B cell (primary cell): Measurements from ENCODE around the gene MREG. TPM values are rescaled to one million over a fixed set of nuclear protein-coding genes. Genes with fewer than 3 reads are reported as not detected.
"Not testable (repeated sequence)": the region's sequence is repeated elsewhere in the genome, so short reads cannot be mapped to it uniquely, and the experiment has no call there.

Source experiments
- ATAC-seq: fragments of 200-7000 bp; cut with Tn5 transposase; one replicate; pipeline ENCODE4 v1.10.0; 2021; ENCODE audit warnings: low read depth, mild to moderate bottlenecking, moderate number of reproducible peaks, moderate library complexity
- CTCF ChIA-PET: fragments of 350-600 bp; sonication (Branson Sonifier 250); formaldehyde crosslinking; loops from one replicate; lab custom pipeline; 2021; ENCODE audit warnings: antibody characterized with exemption, inconsistent platforms; lab: Charles Lee
- POLR2A ChIA-PET: fragments of 350-600 bp; sonication (Branson Sonifier 250); formaldehyde crosslinking; loops from one replicate; lab custom pipeline; 2021; ENCODE audit warnings: antibody characterized with exemption; lab: Charles Lee
- DNase-seq: peaks from one replicate; pipeline ENCODE4 v3.0.0; 2013
- H2AFZ ChIP-seq: 2 replicates; pipeline ENCODE4 v1.6.1; 2012; ENCODE audit warnings: mild to moderate bottlenecking, low read depth, low read length; ENCODE audit not compliant: insufficient read depth, poor library complexity, severe bottlenecking
- H3K27ac ChIP-seq, 2 donors: 1 replicate in 1 of 2; 2 replicates in 1 of 2; pipeline ENCODE4 v1.5.1; 2012 to 2013; ENCODE audit warnings: low read length in 2 of 2, mild to moderate bottlenecking in 2 of 2, moderate library complexity in 1 of 2
- H3K27me3 ChIP-seq, 4 experiments: fragments of 200-600 bp in 1 of 4; sonication (generic) in 1 of 4; replicated peaks in 1 of 4; 1 replicate in 2 of 4; 2 replicates in 2 of 4; pipeline versions ENCODE4 v1.6.1 to v1.7.0; 2013 to 2016; ENCODE audit warnings: low read length in 3 of 4, mild to moderate bottlenecking in 2 of 4, mixed read lengths in 1 of 4, moderate library complexity in 1 of 4; ENCODE audit not compliant: insufficient read depth in 4 of 4, control insufficient read depth in 3 of 4; ENCODE audit errors: control extremely low read depth in 1 of 4
- H3K36me3 ChIP-seq, 2 experiments: replicated peaks in 1 of 2; 1 replicate in 1 of 2; 2 replicates in 1 of 2; pipeline versions ENCODE4 v1.6.1 to v1.7.1; 2013; ENCODE audit warnings: low read length in 1 of 2; ENCODE audit not compliant: insufficient read depth in 2 of 2, control insufficient read depth in 1 of 2; ENCODE audit errors: control extremely low read depth in 1 of 2, extremely low read depth in 1 of 2
- H3K4me1 ChIP-seq, 2 donors: fragments of 200-600 bp in 1 of 2; sonication (generic) in 1 of 2; 1 replicate in 1 of 2; 2 replicates in 1 of 2; pipeline versions ENCODE4 v1.5.1 to v1.6.1; 2013 to 2017; ENCODE audit warnings: low read length in 2 of 2; ENCODE audit not compliant: control insufficient read depth in 2 of 2, insufficient read depth in 2 of 2
- H3K4me2 ChIP-seq: replicated peaks from 2 replicates; pipeline ENCODE3; 2012; ENCODE audit warnings: mild to moderate bottlenecking, low read depth, low read length; ENCODE audit not compliant: poor library complexity, severe bottlenecking
- H3K4me3 ChIP-seq, 5 experiments: fragments of 200-600 bp in 1 of 5; sonication (generic) in 1 of 5; 1 replicate in 3 of 5; 2 replicates in 2 of 5; pipeline versions ENCODE4 v1.5.1 to v1.7.0; 2011 to 2016; ENCODE audit warnings: low read length in 4 of 5, mild to moderate bottlenecking in 4 of 5, low read depth in 2 of 5, control low read depth in 1 of 5, moderate library complexity in 1 of 5; ENCODE audit not compliant: insufficient read depth in 1 of 5; ENCODE audit errors: control extremely low read depth in 1 of 5, extremely low read depth in 1 of 5
- H3K79me2 ChIP-seq: fragments of 200-600 bp; sonication (generic); one replicate; pipeline ENCODE4 v1.6.0; 2016; ENCODE audit warnings: low read length; ENCODE audit not compliant: control insufficient read depth, insufficient read depth
- H3K9ac ChIP-seq: fragments of 200-600 bp; sonication (generic); 2 replicates; pipeline ENCODE4 v1.6.1; 2017; ENCODE audit warnings: mild to moderate bottlenecking, low read length, moderate library complexity
- H3K9me3 ChIP-seq, 3 donors: one replicate each; pipeline versions ENCODE4 v1.6.1 to v1.7.1; 2013; ENCODE audit warnings: low read length in 2 of 3; ENCODE audit not compliant: control insufficient read depth in 2 of 3, insufficient read depth in 1 of 3; ENCODE audit errors: control extremely low read depth in 1 of 3
- H4K20me1 ChIP-seq: 2 replicates; pipeline ENCODE4 v1.6.0; 2012; ENCODE audit warnings: mild to moderate bottlenecking, low read length; ENCODE audit not compliant: insufficient read depth, control insufficient read depth, poor library complexity, severe bottlenecking
- H3K27ac Mint-ChIP-seq: one replicate; pipeline ENCODE4 v1.8.0; 2021; ENCODE audit warnings: mixed read lengths
- H3K27me3 Mint-ChIP-seq: one replicate; pipeline ENCODE4 v1.8.0; 2021; ENCODE audit warnings: mixed read lengths
- H3K4me1 Mint-ChIP-seq: one replicate; pipeline ENCODE4 v1.8.0; 2021; ENCODE audit warnings: mixed read lengths
- H3K4me3 Mint-ChIP-seq: one replicate; pipeline ENCODE4 v1.8.0; 2021; ENCODE audit warnings: mixed read lengths
- H3K9me3 Mint-ChIP-seq: one replicate; pipeline ENCODE4 v1.8.0; 2022; ENCODE audit warnings: mixed read lengths; ENCODE audit not compliant: insufficient read depth
- CTCF ChIP-seq: fragments of 200-600 bp; IDR thresholded peaks from one replicate; pipeline ENCODE4 v1.8.0; 2022; ENCODE audit warnings: antibody characterized with exemption, mild to moderate bottlenecking
- EZH2 ChIP-seq: IDR thresholded peaks from 2 replicates; pipeline ENCODE4 v1.6.1; 2012; ENCODE audit warnings: borderline replicate concordance, low read depth, mild to moderate bottlenecking, moderate library complexity, low read length; ENCODE audit not compliant: insufficient read depth, poor library complexity, severe bottlenecking
- WGBS: methylation state at CpG from one replicate; pipeline ENCODE4 v1.1.5; 2013; ENCODE audit warnings: missing lambda C conversion rate; ENCODE audit not compliant: insufficient coverage; 5-methylcytosine and 5-hydroxymethylcytosine counted together
- intact Hi-C: fragments of 100-400 bp; cut with micrococcal nuclease; formaldehyde crosslinking; loops from one replicate; pipeline ENCODE4 v1.10.0; 2022
- polyA plus RNA-seq: library from polyadenylated mRNA; depleted of rRNA; stranded (reverse); fragments of >200 nt; gene quantifications from 2 replicates; pipeline ENCODE4 v1.2.3, GENCODE V29; 2012
- total RNA-seq, 2 donors: library from RNA; stranded (reverse); fragments of 120-200 nt in 1 of 2; gene quantifications; 1 replicate in 1 of 2; 2 replicates in 1 of 2; pipeline versions ENCODE4 v1.2.3 to v1.2.4, GENCODE V29; 2013 to 2022

MREG gene
- total and polyA plus RNA-seq, 2 donors (not counting 1 experiment from before 2014, with no cell fraction given), result 2.1 to 5.7 TPM

GRCh38 chr2:215929602-215930335 lies 83.6 kb downstream of the MREG start:
- Histone ChIP-seq H3K4me2 (no peak overlapping the region), H3K36me3 (no peaks in the 10 kb centered on the region), H3K79me2 (no peaks in the 10 kb centered on the region), H3K9ac (no peak overlapping the region), H4K20me1 (no peaks in the 10 kb centered on the region), H3K4me3 (no peak overlapping the region), H3K9me3 (no peaks in the 10 kb centered on the region), H3K27ac (no peak overlapping the region), H3K27me3 (no peaks in the 10 kb centered on the region), H2AFZ (no peak overlapping the region), H3K4me1 (no peaks in the 10 kb centered on the region)
- H3K9me3 Mint-ChIP-seq, result no peaks in the 10 kb centered on the region
- H3K27me3 Mint-ChIP-seq, result peaks cover 5% of the 10 kb centered on the region
- intact Hi-C loops, result no loop called here
- TF ChIP-seq EZH2, result no peak
- no peak for TF ChIP-seq CTCF
- ChIA-PET POLR2A (no interaction called here), CTCF (interaction anchor here (0.6 to 3.1 kb wide), 3 partner anchors 10 to 475 kb away, joined by 4 to 20 read pairs (median 11); no protein-coding TSS in a partner anchor)
- H3K27ac Mint-ChIP-seq, result no peak overlapping the region
- no peak overlapping the region for H3K4me3 Mint-ChIP-seq
- ATAC-seq (no peak), DNase-seq (no peak)
- no peaks in the 10 kb centered on the region for H3K4me1 Mint-ChIP-seq
- 90% methylated on average over 6 of the region's 6 CpGs for WGBS

GRCh38 chr2:215928086-215928485 lies 85.3 kb downstream of the MREG start:
- Mint-ChIP-seq H3K27me3 (peaks cover 10% of the 10 kb centered on the region), H3K4me3 (no peak overlapping the region), H3K9me3 (no peaks in the 10 kb centered on the region), H3K27ac (no peak overlapping the region), H3K4me1 (no peaks in the 10 kb centered on the region)
- intact Hi-C loops, result no loop called here
- Histone ChIP-seq H3K79me2 (no peaks in the 10 kb centered on the region), H3K27ac (no peak overlapping the region), H3K4me3 (no peak overlapping the region), H3K4me1 (no peaks in the 10 kb centered on the region), H3K9ac (no peak overlapping the region), H2AFZ (no peak overlapping the region), H3K9me3 (no peaks in the 10 kb centered on the region), H3K36me3 (no peaks in the 10 kb centered on the region), H3K27me3 (no peaks in the 10 kb centered on the region), H3K4me2 (no peak overlapping the region), H4K20me1 (no peaks in the 10 kb centered on the region)
- TF ChIP-seq CTCF, result no peak
- no peak for TF ChIP-seq EZH2
- ATAC-seq (no peak), DNase-seq (no peak)
- WGBS, result 87% methylated on average over 11 of the region's 11 CpGs
- CTCF ChIA-PET, result interaction anchor here (0.9 to 1.3 kb wide), 2 partner anchors 16 to 473 kb away, joined by 3 to 5 read pairs; no protein-coding TSS in a partner anchor
- POLR2A ChIA-PET, result no interaction called here

GRCh38 chr2:215926992-215927391 lies 86.4 kb downstream of the MREG start:
- H3K27ac Mint-ChIP-seq, result not testable (repeated sequence)

More at GRCh38 chr2:215926992-215927391, 86.4 kb downstream of the MREG start:
- intact Hi-C loops, H2AFZ ChIP-seq, H4K20me1 ChIP-seq, H3K9me3 Mint-ChIP-seq, ATAC-seq, H3K79me2 ChIP-seq, H3K9ac ChIP-seq, DNase-seq, POLR2A ChIA-PET, H3K4me1 ChIP-seq, H3K9me3 ChIP-seq, H3K4me3 Mint-ChIP-seq, CTCF ChIA-PET, H3K4me2 ChIP-seq, H3K36me3 ChIP-seq, H3K4me1 Mint-ChIP-seq, H3K27me3 ChIP-seq, H3K4me3 ChIP-seq, H3K27ac ChIP-seq: not testable (repeated sequence)
- WGBS, result 100% methylated on average over 3 of the region's 6 CpGs
- H3K27me3 Mint-ChIP-seq, result peaks cover 10% of the 10 kb centered on the region
